Activated CD4-positive, alpha-beta T cell treated with anti-CD3 and anti-CD28 coated beads, Interleukin-2, amount 10 ng/mL, durations not matched to agents 7 days and 5 days (primary cell): ENCODE data around the gene CEP63. TPM values are rescaled to one million over a fixed set of nuclear protein-coding genes. Genes with fewer than 3 reads are reported as not detected.

Experiments used
- CTCF ChIA-PET: fragments of 350-600 bp; sonication (Branson Sonifier 250); formaldehyde crosslinking; loops from one replicate; lab custom pipeline; 2021; ENCODE audit warnings: antibody characterized with exemption; lab: Charles Lee
- POLR2A ChIA-PET: fragments of 350-600 bp; sonication (Branson Sonifier 250); formaldehyde crosslinking; loops from one replicate; lab custom pipeline; 2021; ENCODE audit warnings: antibody characterized with exemption; lab: Charles Lee
- DNase-seq: peaks from one replicate; pipeline ENCODE4 v3.0.0-alpha.2; 2020
- H3K27ac Mint-ChIP-seq: one replicate; pipeline ENCODE4 v1.8.0; 2021; ENCODE audit warnings: mild to moderate bottlenecking, moderate library complexity, mixed read lengths
- H3K27me3 Mint-ChIP-seq: one replicate; pipeline ENCODE4 v1.8.0; 2021; ENCODE audit warnings: mixed read lengths
- H3K36me3 Mint-ChIP-seq: one replicate; pipeline ENCODE4 v1.8.0; 2021; ENCODE audit warnings: low read depth, mixed read lengths
- H3K4me1 Mint-ChIP-seq: one replicate; pipeline ENCODE4 v1.8.0; 2021; ENCODE audit warnings: mixed read lengths
- H3K4me3 Mint-ChIP-seq: one replicate; pipeline ENCODE4 v1.8.0; 2021; ENCODE audit warnings: mild to moderate bottlenecking, moderate library complexity, mixed read lengths
- H3K9me3 Mint-ChIP-seq: one replicate; pipeline ENCODE4 v1.8.0; 2021; ENCODE audit warnings: mixed read lengths
- total RNA-seq, 2 experiments: library from RNA; stranded (reverse); gene quantifications; one replicate each; pipeline ENCODE4 v1.2.3, GENCODE V29; 2021

The CEP63 gene
- total RNA-seq, 2 experiments from 2014 or later = 25.4 to 26.6 TPM

- POLR2A ChIA-PET = no interaction called here
- peaks cover 4% of the 10 kb centered on the region for H3K27me3 Mint-ChIP-seq
- CTCF ChIA-PET = interaction anchor here (0.6 kb wide), 1 partner anchor 30 kb away, joined by 3 read pairs; no protein-coding TSS in a partner anchor
- no peak for DNase-seq
- no peaks in the 10 kb centered on the region for H3K36me3 Mint-ChIP-seq
- no peaks in the 10 kb centered on the region for H3K9me3 Mint-ChIP-seq
- H3K4me3 Mint-ChIP-seq = no peak overlapping the region
- H3K27ac Mint-ChIP-seq = no peak overlapping the region
- H3K4me1 Mint-ChIP-seq = no peaks in the 10 kb centered on the region
Measured at GRCh38 chr3:134609821-134610431, 124.1 kb downstream of the CEP63 start.

GRCh38 chr3:134610432-134611385, 124.9 kb downstream of the CEP63 start:
- POLR2A ChIA-PET = no interaction called here
- H3K4me3 Mint-ChIP-seq = no peak overlapping the region
- peaks cover 3% of the 10 kb centered on the region for H3K27me3 Mint-ChIP-seq
- no peak for DNase-seq
- CTCF ChIA-PET = interaction anchor here (0.6 kb wide), 1 partner anchor 29 kb away, joined by 3 read pairs; no protein-coding TSS in a partner anchor
- H3K27ac Mint-ChIP-seq = no peak overlapping the region
- no peaks in the 10 kb centered on the region for H3K9me3 Mint-ChIP-seq
- H3K4me1 Mint-ChIP-seq = no peaks in the 10 kb centered on the region
- no peaks in the 10 kb centered on the region for H3K36me3 Mint-ChIP-seq

GRCh38 chr3:134611516-134611915, 125.7 kb downstream of the CEP63 start:
- POLR2A ChIA-PET = no interaction called here
- Mint-ChIP-seq H3K4me3 (no peak overlapping the region), H3K9me3 (no peaks in the 10 kb centered on the region), H3K4me1 (no peaks in the 10 kb centered on the region), H3K36me3 (no peaks in the 10 kb centered on the region), H3K27ac (no peak overlapping the region), H3K27me3 (no peaks in the 10 kb centered on the region)
- DNase-seq = no peak
- CTCF ChIA-PET = interaction anchor here (0.6 kb wide), 1 partner anchor 865 kb away, joined by 3 read pairs; no protein-coding TSS in a partner anchor

- DNase-seq = no peak
- Mint-ChIP-seq H3K4me1 (no peaks in the 10 kb centered on the region), H3K27ac (no peak overlapping the region), H3K36me3 (no peaks in the 10 kb centered on the region), H3K27me3 (no peaks in the 10 kb centered on the region), H3K4me3 (no peak overlapping the region), H3K9me3 (no peaks in the 10 kb centered on the region)
- CTCF ChIA-PET = no interaction called here
- POLR2A ChIA-PET = no interaction called here
Measured at GRCh38 chr3:134613006-134613520, 127.2 kb downstream of the CEP63 start.

GRCh38 chr3:134614955-134615354, 129.1 kb downstream of the CEP63 start:
- POLR2A ChIA-PET = no interaction called here
- Mint-ChIP-seq H3K4me1 (no peaks in the 10 kb centered on the region), H3K9me3 (no peaks in the 10 kb centered on the region), H3K27me3 (no peaks in the 10 kb centered on the region), H3K27ac (no peak overlapping the region), H3K36me3 (no peaks in the 10 kb centered on the region), H3K4me3 (no peak overlapping the region)
- CTCF ChIA-PET = interaction anchor here (0.9 to 1.1 kb wide), 4 partner anchors 13 to 48 kb away, joined by 3 to 4 read pairs (median 3); no protein-coding TSS in a partner anchor
- DNase-seq = no peak

GRCh38 chr3:134615743-134616142, 129.9 kb downstream of the CEP63 start:
- Mint-ChIP-seq H3K36me3 (no peaks in the 10 kb centered on the region), H3K4me3 (no peak overlapping the region), H3K27me3 (no peaks in the 10 kb centered on the region), H3K4me1 (no peaks in the 10 kb centered on the region), H3K9me3 (no peaks in the 10 kb centered on the region), H3K27ac (no peak overlapping the region)
- ChIA-PET CTCF (interaction anchor here (0.9 to 2.2 kb wide), 5 partner anchors 12 to 47 kb away, joined by 3 to 6 read pairs (median 3); no protein-coding TSS in a partner anchor), POLR2A (no interaction called here)
- DNase-seq = no peak

- Mint-ChIP-seq H3K27me3 (no peaks in the 10 kb centered on the region), H3K36me3 (no peaks in the 10 kb centered on the region), H3K27ac (no peak overlapping the region), H3K4me1 (no peaks in the 10 kb centered on the region), H3K9me3 (no peaks in the 10 kb centered on the region), H3K4me3 (no peak overlapping the region)
- ChIA-PET POLR2A (no interaction called here), CTCF (interaction anchor here (0.6 to 2.2 kb wide), 2 partner anchors 14 to 1527 kb away, joined by 4 to 6 read pairs; no protein-coding TSS in a partner anchor)
- no peak for DNase-seq
Measured at GRCh38 chr3:134617608-134618477, 132.0 kb downstream of the CEP63 start.

- no peak overlapping the region for H3K27ac Mint-ChIP-seq
- no peaks in the 10 kb centered on the region for H3K27me3 Mint-ChIP-seq
- CTCF ChIA-PET = interaction anchor here (0.6 kb wide), 1 partner anchor 1528 kb away, joined by 4 read pairs; no protein-coding TSS in a partner anchor
- no peaks in the 10 kb centered on the region for H3K9me3 Mint-ChIP-seq
- no peaks in the 10 kb centered on the region for H3K4me1 Mint-ChIP-seq
- DNase-seq = no peak
- POLR2A ChIA-PET = no interaction called here
- no peak overlapping the region for H3K4me3 Mint-ChIP-seq
- no peaks in the 10 kb centered on the region for H3K36me3 Mint-ChIP-seq
Measured at GRCh38 chr3:134618478-134619300, 132.8 kb downstream of the CEP63 start.

- Mint-ChIP-seq H3K9me3 (no peaks in the 10 kb centered on the region), H3K4me3 (no peak overlapping the region), H3K27me3 (no peaks in the 10 kb centered on the region), H3K27ac (no peak overlapping the region), H3K4me1 (no peaks in the 10 kb centered on the region), H3K36me3 (no peaks in the 10 kb centered on the region)
- POLR2A ChIA-PET = no interaction called here
- no peak for DNase-seq
- CTCF ChIA-PET = no interaction called here
Measured at GRCh38 chr3:134619301-134619615, 133.4 kb downstream of the CEP63 start.

GRCh38 chr3:134619884-134620445, 134.1 kb downstream of the CEP63 start:
- no peak for DNase-seq
- Mint-ChIP-seq H3K27ac (no peak overlapping the region), H3K9me3 (no peaks in the 10 kb centered on the region), H3K27me3 (no peaks in the 10 kb centered on the region), H3K36me3 (no peaks in the 10 kb centered on the region), H3K4me3 (no peak overlapping the region), H3K4me1 (no peaks in the 10 kb centered on the region)
- ChIA-PET CTCF (interaction anchor here (1.7 kb wide), 1 partner anchor 16 kb away, joined by 4 read pairs; no protein-coding TSS in a partner anchor), POLR2A (no interaction called here)

GRCh38 chr3:134620476-134621115, 134.7 kb downstream of the CEP63 start:
- H3K27me3 Mint-ChIP-seq = no peaks in the 10 kb centered on the region
- H3K4me1 Mint-ChIP-seq = no peaks in the 10 kb centered on the region
- CTCF ChIA-PET = interaction anchor here (0.6 to 1.7 kb wide), 2 partner anchors 16 to 1570 kb away, joined by 3 to 4 read pairs; no protein-coding TSS in a partner anchor
- H3K9me3 Mint-ChIP-seq = no peaks in the 10 kb centered on the region
- no peak overlapping the region for H3K27ac Mint-ChIP-seq
- no peak overlapping the region for H3K4me3 Mint-ChIP-seq
- no peak for DNase-seq
- POLR2A ChIA-PET = no interaction called here
- no peaks in the 10 kb centered on the region for H3K36me3 Mint-ChIP-seq
